WTC11 (cell line): ENCODE results near the gene COL5A1.

Experiments used
- ESRRA ChIP-seq: sonication (generic); formaldehyde crosslinking; IDR thresholded peaks from 2 replicates; pipeline ENCODE4 v1.8.1; 2022; ENCODE audit warnings: mild to moderate bottlenecking, missing genetic modification reagents, borderline replicate concordance
- NR1H2 ChIP-seq: sonication (generic); formaldehyde crosslinking; IDR thresholded peaks from 2 replicates; pipeline ENCODE4 v1.9.0; 2021; ENCODE audit warnings: mild to moderate bottlenecking, moderate library complexity, missing genetic modification reagents
- RELA ChIP-seq: sonication (generic); formaldehyde crosslinking; IDR thresholded peaks from 2 replicates; pipeline ENCODE4 v1.8.1; 2022; ENCODE audit warnings: missing genetic modification reagents, mild to moderate bottlenecking, borderline replicate concordance
- SMAD3 ChIP-seq: sonication (generic); formaldehyde crosslinking; IDR thresholded peaks from 2 replicates; pipeline ENCODE4 v1.8.0; 2022; ENCODE audit warnings: missing genetic modification reagents, mild to moderate bottlenecking, borderline replicate concordance

GRCh38 chr9:134752471-134753168, 111.0 kb downstream of the COL5A1 start:
- TF ChIP-seq SMAD3 (CRISPR knock-in tag) (no peak), ESRRA (CRISPR knock-in tag) (no peak), NR1H2 (CRISPR knock-in tag) (no peak), RELA (CRISPR knock-in tag) (no peak)
